Loucy (cell line): ENCODE data around the gene RPA1.

ENCODE experiments used
- EZH2phosphoT487 ChIP-seq: fragments of 200-600 bp; IDR thresholded peaks from 2 replicates; pipeline ENCODE4 v1.6.1; 2018; ENCODE audit warnings: antibody characterized with exemption, mild to moderate bottlenecking, moderate library complexity, borderline replicate concordance
- TF ChIP-seq, protein P1 (sequence below): fragments of 200-600 bp; sonication (generic); conservative IDR thresholded peaks from 2 replicates; pipeline ENCODE4 v1.5.1; 2014; ENCODE audit warnings: mild to moderate bottlenecking, antibody characterized with exemption, low read length

GRCh38 chr17:1898872-1899271 is 69.1 kb downstream of the RPA1 start:
- TF ChIP-seq, protein P1, sequence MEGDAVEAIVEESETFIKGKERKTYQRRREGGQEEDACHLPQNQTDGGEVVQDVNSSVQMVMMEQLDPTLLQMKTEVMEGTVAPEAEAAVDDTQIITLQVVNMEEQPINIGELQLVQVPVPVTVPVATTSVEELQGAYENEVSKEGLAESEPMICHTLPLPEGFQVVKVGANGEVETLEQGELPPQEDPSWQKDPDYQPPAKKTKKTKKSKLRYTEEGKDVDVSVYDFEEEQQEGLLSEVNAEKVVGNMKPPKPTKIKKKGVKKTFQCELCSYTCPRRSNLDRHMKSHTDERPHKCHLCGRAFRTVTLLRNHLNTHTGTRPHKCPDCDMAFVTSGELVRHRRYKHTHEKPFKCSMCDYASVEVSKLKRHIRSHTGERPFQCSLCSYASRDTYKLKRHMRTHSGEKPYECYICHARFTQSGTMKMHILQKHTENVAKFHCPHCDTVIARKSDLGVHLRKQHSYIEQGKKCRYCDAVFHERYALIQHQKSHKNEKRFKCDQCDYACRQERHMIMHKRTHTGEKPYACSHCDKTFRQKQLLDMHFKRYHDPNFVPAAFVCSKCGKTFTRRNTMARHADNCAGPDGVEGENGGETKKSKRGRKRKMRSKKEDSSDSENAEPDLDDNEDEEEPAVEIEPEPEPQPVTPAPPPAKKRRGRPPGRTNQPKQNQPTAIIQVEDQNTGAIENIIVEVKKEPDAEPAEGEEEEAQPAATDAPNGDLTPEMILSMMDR: no peak
- no peak for TF ChIP-seq EZH2phosphoT487
